OCI-LY3 (cell line): Measurements from ENCODE around the gene TRIM27.
"Not testable (repeated sequence)": the region's sequence is repeated elsewhere in the genome, so short reads cannot be mapped to it uniquely, and the experiment has no call there.

Experiments used
- H2AFZ ChIP-seq: fragments of 200-600, 300-600 bp; shearing (Covaris generic); 2 replicates; pipeline ENCODE4 v1.6.0; 2014; ENCODE audit warnings: antibody characterized with exemption, low read depth, low read length
- H3K27ac ChIP-seq: fragments of 200-600, 300-600 bp; sonication (generic); 2 replicates; pipeline ENCODE4 v1.5.1; 2014; ENCODE audit warnings: mild to moderate bottlenecking, low read length, moderate library complexity, mixed read lengths
- H3K27me3 ChIP-seq: fragments of 200-600, 300-600 bp; sonication (generic); 2 replicates; pipeline ENCODE4 v1.6.1; 2014; ENCODE audit warnings: low read depth, low read length, mixed read lengths
- H3K36me3 ChIP-seq: fragments of 200-600, 300-600 bp; sonication (generic); replicated peaks from 2 replicates; pipeline ENCODE3; 2014; ENCODE audit warnings: low read depth, low read length, mixed read lengths
- H3K4me1 ChIP-seq: fragments of 300-600, 200-600 bp; sonication (generic); 2 replicates; pipeline ENCODE4 v1.6.1; 2014; ENCODE audit warnings: low read length, mixed read lengths
- H3K4me2 ChIP-seq: fragments of 200-600, 300-600 bp; sonication (generic); 2 replicates; pipeline ENCODE4 v1.6.1; 2014; ENCODE audit warnings: low read length, mixed read lengths
- H3K4me3 ChIP-seq: fragments of 300-600, 200-600 bp; sonication (generic); 2 replicates; pipeline ENCODE4 v1.5.1; 2014; ENCODE audit warnings: antibody characterized with exemption, mild to moderate bottlenecking, low read length, moderate library complexity
- H3K79me2 ChIP-seq: fragments of 300-600, 200-600 bp; shearing (Covaris generic); 2 replicates; pipeline ENCODE4 v1.6.1; 2014; ENCODE audit warnings: mild to moderate bottlenecking, low read length, mixed read lengths
- H3K9ac ChIP-seq: fragments of 300-600, 200-600 bp; shearing (Covaris generic); 2 replicates; pipeline ENCODE4 v1.6.0; 2014; ENCODE audit warnings: mild to moderate bottlenecking, low read length, moderate library complexity
- H3K9me3 ChIP-seq: fragments of 200-600, 300-600 bp; shearing (Covaris generic); 2 replicates; pipeline ENCODE4 v1.6.1; 2014; ENCODE audit warnings: low read length, mixed read lengths; ENCODE audit not compliant: insufficient read depth
- H4K20me1 ChIP-seq: fragments of 200-600, 300-600 bp; sonication (generic); 2 replicates; pipeline ENCODE4 v1.6.1; 2016; ENCODE audit warnings: low read length, mixed read lengths; ENCODE audit not compliant: insufficient read depth
- CTCF ChIP-seq: fragments of 200-600, 300-600 bp; sonication (generic); IDR thresholded peaks from 2 replicates; pipeline ENCODE4 v1.5.1; 2014; ENCODE audit warnings: antibody characterized with exemption, low read length, low read depth
- EZH2phosphoT487 ChIP-seq: fragments of 200-600 bp; shearing (Covaris generic); IDR thresholded peaks from 2 replicates; pipeline ENCODE4 v1.6.1; 2018; ENCODE audit warnings: antibody characterized with exemption, mixed run types, low read depth

TRIM27 gene

GRCh38 chr6:28940858-28941683 lies 17.3 kb upstream of the TRIM27 start:
- Histone ChIP-seq H4K20me1 (no peaks in the 10 kb centered on the region), H3K4me1 (peaks cover 19% of the 10 kb centered on the region), H3K27me3 (no peaks in the 10 kb centered on the region), H3K27ac (peak overlapping the region; percentile 88), H3K79me2 (no peaks in the 10 kb centered on the region), H3K4me3 (peak overlapping the region; percentile 98), H3K4me2 (peak overlapping the region; percentile 91), H3K9me3 (no peaks in the 10 kb centered on the region), H3K36me3 (no peaks in the 10 kb centered on the region), H2AFZ (peak overlapping the region; percentile 84), H3K9ac (peak overlapping the region; percentile 84)
- TF ChIP-seq CTCF (no peak), EZH2phosphoT487 (no peak)

DNA sequence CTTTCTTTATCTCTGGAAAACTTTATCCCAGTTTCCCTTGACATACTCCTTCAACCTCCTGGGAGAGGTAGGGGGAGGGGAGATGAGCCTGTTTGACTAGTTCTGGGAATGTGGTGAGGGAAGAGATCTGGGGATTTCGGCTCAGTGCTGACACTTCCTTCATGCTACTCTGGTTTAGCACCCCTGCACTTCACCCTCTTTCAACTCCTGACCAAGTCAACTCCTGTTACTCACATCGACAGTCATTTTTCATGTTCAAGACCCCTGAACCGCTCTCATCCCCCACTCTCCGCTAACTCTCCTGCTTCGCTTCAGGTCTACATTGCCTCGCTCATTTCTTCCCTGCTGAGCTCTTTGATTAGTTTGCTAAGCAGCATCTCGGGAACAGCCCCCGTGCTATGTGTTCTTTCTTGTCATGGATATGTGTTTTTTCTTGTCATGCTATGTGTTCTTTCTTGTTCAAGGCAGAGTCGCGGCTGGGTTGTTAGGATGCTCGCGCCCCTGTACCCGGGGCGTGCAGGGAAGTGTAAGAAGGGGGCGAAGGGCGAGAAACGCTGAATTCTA lies 16.6 kb upstream of the TRIM27 start:
- Histone ChIP-seq H3K27me3 (no peaks in the 10 kb centered on the region), H3K4me2 (peak overlapping the region; percentile 91), H3K79me2 (no peaks in the 10 kb centered on the region), H4K20me1 (no peaks in the 10 kb centered on the region), H3K4me3 (peak overlapping the region; percentile 98), H3K4me1 (peaks cover 19% of the 10 kb centered on the region), H3K9ac (peak overlapping the region; percentile 77), H2AFZ (peak overlapping the region; percentile 84), H3K36me3 (no peaks in the 10 kb centered on the region), H3K27ac (peak overlapping the region; percentile 88), H3K9me3 (no peaks in the 10 kb centered on the region)
- TF ChIP-seq CTCF (no peak), EZH2phosphoT487 (no peak)

GRCh38 chr6:28933069-28933468 lies 9.3 kb upstream of the TRIM27 start:
- H3K36me3 ChIP-seq = no peaks in the 10 kb centered on the region
- H4K20me1 ChIP-seq = no peaks in the 10 kb centered on the region
- no peak overlapping the region for H3K4me2 ChIP-seq
- no peaks in the 10 kb centered on the region for H3K9me3 ChIP-seq
- no peak overlapping the region for H3K27ac ChIP-seq
- H3K4me3 ChIP-seq = no peak overlapping the region
- H3K9ac ChIP-seq = no peak overlapping the region
- H3K27me3 ChIP-seq = no peaks in the 10 kb centered on the region
- TF ChIP-seq EZH2phosphoT487 (no peak), CTCF (no peak)
- H2AFZ ChIP-seq = no peak overlapping the region
- no peaks in the 10 kb centered on the region for H3K79me2 ChIP-seq
- H3K4me1 ChIP-seq = no peaks in the 10 kb centered on the region

GRCh38 chr6:28929887-28930620 lies 6.3 kb upstream of the TRIM27 start:
- no peaks in the 10 kb centered on the region for H3K79me2 ChIP-seq
- TF ChIP-seq CTCF (no peak), EZH2phosphoT487 (no peak)
- H4K20me1 ChIP-seq = no peaks in the 10 kb centered on the region
- no peaks in the 10 kb centered on the region for H3K36me3 ChIP-seq
- no peaks in the 10 kb centered on the region for H3K9me3 ChIP-seq
- H2AFZ ChIP-seq = no peak overlapping the region
- H3K4me2 ChIP-seq = no peak overlapping the region
- H3K4me1 ChIP-seq = no peaks in the 10 kb centered on the region
- H3K27me3 ChIP-seq = no peaks in the 10 kb centered on the region
- no peak overlapping the region for H3K9ac ChIP-seq
- H3K4me3 ChIP-seq = no peak overlapping the region
- H3K27ac ChIP-seq = no peak overlapping the region

DNA sequence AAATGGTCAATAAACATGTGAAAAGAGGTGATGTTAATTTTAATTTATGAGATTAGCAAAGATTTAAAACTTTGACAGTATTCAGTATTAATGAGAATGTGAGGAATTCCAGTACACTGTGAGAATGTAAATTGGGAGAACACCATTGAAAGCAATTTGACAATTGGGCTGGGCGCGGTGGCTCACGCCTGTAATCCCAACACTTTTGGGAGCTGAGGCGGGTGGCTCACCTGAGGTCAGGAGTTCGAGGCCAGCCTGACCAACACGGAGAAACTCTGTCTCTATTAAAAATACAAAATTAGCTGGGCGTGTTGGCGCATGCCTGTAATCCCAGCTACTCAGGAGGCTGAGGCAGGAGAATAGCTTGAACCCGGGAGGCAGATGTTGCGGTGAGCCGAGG lies 5.6 kb upstream of the TRIM27 start:
- H3K36me3 ChIP-seq, H3K4me2 ChIP-seq, H3K9me3 ChIP-seq, H4K20me1 ChIP-seq, H3K4me1 ChIP-seq, H3K27me3 ChIP-seq, H3K27ac ChIP-seq, H3K9ac ChIP-seq, H3K4me3 ChIP-seq, H2AFZ ChIP-seq, H3K79me2 ChIP-seq: not testable (repeated sequence)
